ENCODE measurements around the gene MT2A. TPM values are rescaled to one million over a fixed set of nuclear protein-coding genes. Genes with fewer than 3 reads are reported as not detected.

Gene MT2A
- total and polyA plus RNA-seq, 2 donors (not counting 1 experiment from before 2014, with no cell fraction given), result 49.2 to 113 TPM

DNA sequence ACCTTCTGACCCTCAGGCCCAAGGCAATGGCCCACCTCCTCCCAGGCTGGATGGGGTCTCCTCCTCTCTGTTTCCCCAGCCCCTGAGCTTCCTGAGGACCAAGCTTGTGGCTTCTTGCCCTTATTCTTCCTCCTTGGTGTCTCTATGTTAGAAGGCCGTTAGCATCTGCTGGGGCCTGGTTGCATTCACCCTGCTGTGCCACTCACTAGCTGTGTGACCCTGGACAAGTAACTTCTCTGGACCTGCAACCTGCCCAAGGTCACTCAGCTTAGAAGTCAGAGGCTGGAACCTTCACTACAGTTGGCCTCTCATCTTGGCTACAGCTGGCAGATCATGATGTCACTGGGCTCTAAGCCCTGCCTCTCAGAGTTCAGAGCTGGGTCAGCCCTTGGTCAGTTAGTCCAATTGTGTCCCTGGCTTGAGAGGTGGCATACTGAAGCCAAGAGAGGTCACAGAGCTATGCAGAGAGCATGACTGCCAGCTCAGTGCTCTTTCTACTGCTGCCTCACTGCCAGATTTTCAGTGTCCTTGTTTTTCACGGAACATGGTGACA, 3.0 kb downstream of the MT2A start:
- Histone ChIP-seq H3K79me2 (ENCODE audit: control insufficient read depth, insufficient read depth, low read length) (peaks cover 11% of the 10 kb centered on the region), H3K27me3 (ENCODE audit: control insufficient read depth, insufficient read depth, low read length) (no peaks in the 10 kb centered on the region), H3K4me2 (ENCODE audit: extremely low read depth, insufficient read depth, low read length) (peak overlapping the region; percentile 20), H3K4me3 (replicated peaks in 1 of 4; ENCODE audit: control extremely low read depth in 1 of 4, insufficient read depth in 1 of 4, low read depth in 3 of 4, low read length in 4 of 4) (no peak overlapping the region), H3K36me3 (ENCODE audit: control insufficient read depth, insufficient read depth, low read length) (no peaks in the 10 kb centered on the region), H3K9me3 (ENCODE audit: control insufficient read depth, insufficient read depth, low read depth, low read length) (no peaks in the 10 kb centered on the region), H4K20me1 (ENCODE audit: control insufficient read depth, extremely low read depth, insufficient read depth, low read length) (no peaks in the 10 kb centered on the region), H3K27ac (ENCODE audit: insufficient read depth, low read length) (peak overlapping the region; percentile 99), H2AFZ (ENCODE audit: low read length) (no peak overlapping the region), H3K9ac (ENCODE audit: insufficient read depth, low read length) (peak overlapping the region; percentile 16), H3K4me1 (ENCODE audit: control insufficient read depth, extremely low read depth, insufficient read depth, low read length) (peaks cover 42% of the 10 kb centered on the region)
- DNase-seq (ENCODE audit: low read depth in 2 of 2), result peak; percentile 49 to 74
- TF ChIP-seq EZH2 (IDR thresholded peaks at IDR 0.05; ENCODE audit: low read length, missing control alignments), result no peak
- TF ChIP-seq, protein P1, sequence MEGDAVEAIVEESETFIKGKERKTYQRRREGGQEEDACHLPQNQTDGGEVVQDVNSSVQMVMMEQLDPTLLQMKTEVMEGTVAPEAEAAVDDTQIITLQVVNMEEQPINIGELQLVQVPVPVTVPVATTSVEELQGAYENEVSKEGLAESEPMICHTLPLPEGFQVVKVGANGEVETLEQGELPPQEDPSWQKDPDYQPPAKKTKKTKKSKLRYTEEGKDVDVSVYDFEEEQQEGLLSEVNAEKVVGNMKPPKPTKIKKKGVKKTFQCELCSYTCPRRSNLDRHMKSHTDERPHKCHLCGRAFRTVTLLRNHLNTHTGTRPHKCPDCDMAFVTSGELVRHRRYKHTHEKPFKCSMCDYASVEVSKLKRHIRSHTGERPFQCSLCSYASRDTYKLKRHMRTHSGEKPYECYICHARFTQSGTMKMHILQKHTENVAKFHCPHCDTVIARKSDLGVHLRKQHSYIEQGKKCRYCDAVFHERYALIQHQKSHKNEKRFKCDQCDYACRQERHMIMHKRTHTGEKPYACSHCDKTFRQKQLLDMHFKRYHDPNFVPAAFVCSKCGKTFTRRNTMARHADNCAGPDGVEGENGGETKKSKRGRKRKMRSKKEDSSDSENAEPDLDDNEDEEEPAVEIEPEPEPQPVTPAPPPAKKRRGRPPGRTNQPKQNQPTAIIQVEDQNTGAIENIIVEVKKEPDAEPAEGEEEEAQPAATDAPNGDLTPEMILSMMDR (conservative IDR thresholded peaks at IDR 0.05 in 1 of 2, IDR thresholded peaks at IDR 0.05 in 1 of 2; ENCODE audit: low read depth in 1 of 2, low read length in 2 of 2), result no peak

DNA sequence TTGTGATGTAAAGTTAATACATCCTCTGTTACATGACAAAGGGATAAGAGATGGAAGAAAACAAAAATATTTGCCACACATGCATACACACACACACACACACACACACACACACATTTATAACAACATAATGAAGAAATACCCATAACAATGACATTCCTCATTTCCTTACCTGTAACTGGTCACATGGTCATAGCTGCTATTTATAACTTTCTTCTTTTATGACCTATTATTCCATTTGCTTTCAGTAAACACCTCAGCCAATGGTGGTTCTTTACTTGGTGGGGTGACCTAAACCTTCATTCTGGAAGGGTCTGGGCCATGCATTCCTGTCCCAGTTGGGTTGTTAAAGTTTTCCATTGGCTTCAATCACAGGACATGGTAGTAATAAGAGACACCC, 5.3 kb downstream of the MT2A start:
- peaks cover 36% of the 10 kb centered on the region for H3K4me1 ChIP-seq (ENCODE audit: control insufficient read depth, extremely low read depth, insufficient read depth, low read length)
- no peak overlapping the region for H3K9ac ChIP-seq (ENCODE audit: insufficient read depth, low read length)
- no peak overlapping the region for H2AFZ ChIP-seq (ENCODE audit: low read length)
- H3K27ac ChIP-seq (ENCODE audit: insufficient read depth, low read length), result no peak overlapping the region
- H3K27me3 ChIP-seq (ENCODE audit: control insufficient read depth, insufficient read depth, low read length), result no peaks in the 10 kb centered on the region
- H3K4me2 ChIP-seq (ENCODE audit: extremely low read depth, insufficient read depth, low read length), result no peak overlapping the region
- no peak for TF ChIP-seq EZH2 (IDR thresholded peaks at IDR 0.05; ENCODE audit: low read length, missing control alignments)
- TF ChIP-seq, protein P1 (conservative IDR thresholded peaks at IDR 0.05 in 1 of 2, IDR thresholded peaks at IDR 0.05 in 1 of 2; ENCODE audit: low read depth in 1 of 2, low read length in 2 of 2), result no peak
- H4K20me1 ChIP-seq (ENCODE audit: control insufficient read depth, extremely low read depth, insufficient read depth, low read length), result no peaks in the 10 kb centered on the region
- no peak overlapping the region for H3K4me3 ChIP-seq (replicated peaks in 1 of 4; ENCODE audit: control extremely low read depth in 1 of 4, insufficient read depth in 1 of 4, low read depth in 3 of 4, low read length in 4 of 4)
- no peaks in the 10 kb centered on the region for H3K36me3 ChIP-seq (ENCODE audit: control insufficient read depth, insufficient read depth, low read length)
- no peaks in the 10 kb centered on the region for H3K9me3 ChIP-seq (ENCODE audit: control insufficient read depth, insufficient read depth, low read depth, low read length)
- DNase-seq (ENCODE audit: low read depth in 2 of 2), result no peak
- peaks cover 8% of the 10 kb centered on the region for H3K79me2 ChIP-seq (ENCODE audit: control insufficient read depth, insufficient read depth, low read length)

DNA sequence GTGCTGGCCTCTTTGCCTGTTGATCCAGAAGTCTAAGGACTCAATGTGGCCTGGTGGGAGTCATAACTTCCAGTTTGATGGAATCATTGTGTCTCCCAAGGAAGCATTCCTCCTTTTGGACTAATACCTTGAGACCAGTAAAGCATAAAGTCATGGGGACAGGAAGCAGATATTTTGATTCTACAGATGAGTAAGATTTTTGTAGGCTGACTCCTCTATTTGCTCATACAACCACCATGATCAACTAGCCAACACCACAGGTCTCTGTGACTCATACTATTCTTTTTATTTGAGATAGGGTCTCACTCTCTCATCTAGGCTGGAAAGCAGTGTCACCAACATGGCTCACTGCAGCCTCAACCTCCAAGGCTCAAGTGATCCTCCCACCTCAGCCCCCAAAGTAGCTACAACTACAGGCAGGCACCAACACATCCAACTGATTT, 6.2 kb downstream of the MT2A start:
- Histone ChIP-seq H3K9ac (ENCODE audit: insufficient read depth, low read length) (no peak overlapping the region), H3K4me2 (ENCODE audit: extremely low read depth, insufficient read depth, low read length) (no peak overlapping the region), H3K27ac (ENCODE audit: insufficient read depth, low read length) (peak overlapping the region; percentile 59), H4K20me1 (ENCODE audit: control insufficient read depth, extremely low read depth, insufficient read depth, low read length) (no peaks in the 10 kb centered on the region), H3K79me2 (ENCODE audit: control insufficient read depth, insufficient read depth, low read length) (no peaks in the 10 kb centered on the region), H3K27me3 (ENCODE audit: control insufficient read depth, insufficient read depth, low read length) (no peaks in the 10 kb centered on the region), H3K36me3 (ENCODE audit: control insufficient read depth, insufficient read depth, low read length) (no peaks in the 10 kb centered on the region), H3K9me3 (ENCODE audit: control insufficient read depth, insufficient read depth, low read depth, low read length) (no peaks in the 10 kb centered on the region), H2AFZ (ENCODE audit: low read length) (no peak overlapping the region), H3K4me3 (replicated peaks in 1 of 4; ENCODE audit: control extremely low read depth in 1 of 4, insufficient read depth in 1 of 4, low read depth in 3 of 4, low read length in 4 of 4) (no peak overlapping the region), H3K4me1 (ENCODE audit: control insufficient read depth, extremely low read depth, insufficient read depth, low read length) (peaks cover 36% of the 10 kb centered on the region)
- TF ChIP-seq, protein P1 (conservative IDR thresholded peaks at IDR 0.05 in 1 of 2, IDR thresholded peaks at IDR 0.05 in 1 of 2; ENCODE audit: low read depth in 1 of 2, low read length in 2 of 2), result no peak
- TF ChIP-seq EZH2 (IDR thresholded peaks at IDR 0.05; ENCODE audit: low read length, missing control alignments), result no peak
- DNase-seq (ENCODE audit: low read depth in 2 of 2), result peak in 1 of 2 donors; percentile 96
